ENCODE measurements around the gene ABHD18. TPM values are rescaled to one million over a fixed set of nuclear protein-coding genes. Genes with fewer than 3 reads are reported as not detected.
"Not testable (repeated sequence)": the region's sequence is repeated elsewhere in the genome, so short reads cannot be mapped to it uniquely, and the experiment has no call there.

The ABHD18 gene
- total RNA-seq, 4 donors from 2014 or later = 3.9 to 7.8 (median 5.8) TPM

- H3K9me3 ChIP-seq = peaks cover 0 to 3% (median 0%) of the 10 kb centered on the region in 3 donors
- no peak for DNase-seq
- no peak overlapping the region for H3K27ac ChIP-seq
- TF ChIP-seq CTCF (IDR thresholded peaks at IDR 0.05 in 4 of 5, conservative IDR thresholded peaks at IDR 0.05 in 1 of 5) (no peak), POLR2A (IDR thresholded peaks at IDR 0.05) (no peak)
- in situ Hi-C loops (cut with MboI; ENCODE audit: low sequenced_read_pairs in 4 of 4) (no loop called here), intact Hi-C loops (cut with DNase I; ENCODE audit: low total_unique reads) (no loop called here)
- H3K4me3 ChIP-seq = no peak overlapping the region
- H3K36me3 ChIP-seq = peaks cover 0 to 19% of the 10 kb centered on the region in 2 donors
- ATAC-seq = no peak
- no peaks in the 10 kb centered on the region for H3K4me1 ChIP-seq
- no peaks in the 10 kb centered on the region for H3K27me3 ChIP-seq
Measured at GRCh38 chr4:128029907-128030306, 64.7 kb downstream of the ABHD18 start.

- intact Hi-C loops (cut with DNase I; ENCODE audit: low total_unique reads) = no loop called here
Measured at GRCh38 chr4:128031756-128032384, 66.7 kb downstream of the ABHD18 start.

GRCh38 chr4:128039568-128039967, 74.4 kb downstream of the ABHD18 start:
- no peaks in the 10 kb centered on the region for H3K4me1 ChIP-seq
- H3K9me3 ChIP-seq = no peaks in the 10 kb centered on the region
- peaks cover 0 to 10% of the 10 kb centered on the region in 2 donors for H3K36me3 ChIP-seq
- in situ Hi-C loops (cut with MboI; ENCODE audit: low sequenced_read_pairs in 4 of 4) = no loop called here
- intact Hi-C loops (cut with DNase I; ENCODE audit: low total_unique reads) = no loop called here
- DNase-seq (no peak), ATAC-seq (no peak)
- H3K27me3 ChIP-seq = no peaks in the 10 kb centered on the region
- no peak for TF ChIP-seq POLR2A (IDR thresholded peaks at IDR 0.05)
- no peak for TF ChIP-seq CTCF (IDR thresholded peaks at IDR 0.05 in 4 of 5, conservative IDR thresholded peaks at IDR 0.05 in 1 of 5)
- no peak overlapping the region for H3K27ac ChIP-seq
- H3K4me3 ChIP-seq = no peak overlapping the region

More at GRCh38 chr4:128031756-128032384, 66.7 kb downstream of the ABHD18 start:
- H3K4me3 ChIP-seq = no peak overlapping the region
- no peak for DNase-seq
- H3K27me3 ChIP-seq = no peaks in the 10 kb centered on the region
- no peaks in the 10 kb centered on the region for H3K9me3 ChIP-seq
- in situ Hi-C loops (cut with MboI; ENCODE audit: low sequenced_read_pairs in 4 of 4) = no loop called here
- H3K27ac ChIP-seq = no peak overlapping the region
- no peak for ATAC-seq
- H3K36me3 ChIP-seq = peaks cover 0 to 29% of the 10 kb centered on the region in 2 donors
- TF ChIP-seq CTCF (IDR thresholded peaks at IDR 0.05 in 4 of 5, conservative IDR thresholded peaks at IDR 0.05 in 1 of 5) (no peak), POLR2A (IDR thresholded peaks at IDR 0.05) (no peak)
- H3K4me1 ChIP-seq = no peaks in the 10 kb centered on the region

GRCh38 chr4:128047019-128047418, 81.8 kb downstream of the ABHD18 start:
- H3K9me3 ChIP-seq; DNase-seq; ATAC-seq; H3K27ac ChIP-seq; H3K27me3 ChIP-seq; intact Hi-C loops (cut with DNase I; ENCODE audit: low total_unique reads); H3K36me3 ChIP-seq; H3K4me3 ChIP-seq; H3K4me1 ChIP-seq: not testable (repeated sequence)
- in situ Hi-C loops (cut with MboI; ENCODE audit: low sequenced_read_pairs in 4 of 4) = loop anchor here in 1 of 4 donors (10.0 kb wide), 1 partner anchor 72 kb away; no protein-coding TSS in a partner anchor

- H3K4me1 ChIP-seq; ATAC-seq; H3K4me3 ChIP-seq; H3K9me3 ChIP-seq; H3K27ac ChIP-seq; DNase-seq; H3K27me3 ChIP-seq; intact Hi-C loops (cut with DNase I; ENCODE audit: low total_unique reads); H3K36me3 ChIP-seq: not testable (repeated sequence)
- in situ Hi-C loops (cut with MboI; ENCODE audit: low sequenced_read_pairs in 4 of 4) = loop anchor here in 1 of 4 donors (10.0 kb wide), 1 partner anchor 73 kb away; no protein-coding TSS in a partner anchor
Measured at GRCh38 chr4:128047514-128047913, 82.3 kb downstream of the ABHD18 start.

GRCh38 chr4:128051229-128051628, 86.0 kb downstream of the ABHD18 start:
- H3K4me1 ChIP-seq; DNase-seq; H3K4me3 ChIP-seq; ATAC-seq; H3K9me3 ChIP-seq; H3K27ac ChIP-seq; intact Hi-C loops (cut with DNase I; ENCODE audit: low total_unique reads); in situ Hi-C loops (cut with MboI; ENCODE audit: low sequenced_read_pairs in 4 of 4); H3K36me3 ChIP-seq; H3K27me3 ChIP-seq: not testable (repeated sequence)

- ATAC-seq, H3K36me3 ChIP-seq: not testable (repeated sequence)
Measured at GRCh38 chr4:128054907-128055306, 89.7 kb downstream of the ABHD18 start.

GRCh38 chr4:128055441-128056206, 90.4 kb downstream of the ABHD18 start:
- H3K36me3 ChIP-seq; H3K27me3 ChIP-seq; in situ Hi-C loops (cut with MboI; ENCODE audit: low sequenced_read_pairs in 4 of 4); H3K4me1 ChIP-seq; ATAC-seq; intact Hi-C loops (cut with DNase I; ENCODE audit: low total_unique reads); H3K9me3 ChIP-seq; H3K27ac ChIP-seq; DNase-seq; H3K4me3 ChIP-seq: not testable (repeated sequence)

More at GRCh38 chr4:128054907-128055306, 89.7 kb downstream of the ABHD18 start:
- in situ Hi-C loops (cut with MboI; ENCODE audit: low sequenced_read_pairs in 4 of 4); intact Hi-C loops (cut with DNase I; ENCODE audit: low total_unique reads); DNase-seq; H3K27ac ChIP-seq; H3K9me3 ChIP-seq; H3K27me3 ChIP-seq; H3K4me3 ChIP-seq; H3K4me1 ChIP-seq: not testable (repeated sequence)
